ENCODE data around the gene CPO.
A peak's percentile ranks its signal among the peaks of the same experiment; 100 is the strongest.

The CPO gene

DNA sequence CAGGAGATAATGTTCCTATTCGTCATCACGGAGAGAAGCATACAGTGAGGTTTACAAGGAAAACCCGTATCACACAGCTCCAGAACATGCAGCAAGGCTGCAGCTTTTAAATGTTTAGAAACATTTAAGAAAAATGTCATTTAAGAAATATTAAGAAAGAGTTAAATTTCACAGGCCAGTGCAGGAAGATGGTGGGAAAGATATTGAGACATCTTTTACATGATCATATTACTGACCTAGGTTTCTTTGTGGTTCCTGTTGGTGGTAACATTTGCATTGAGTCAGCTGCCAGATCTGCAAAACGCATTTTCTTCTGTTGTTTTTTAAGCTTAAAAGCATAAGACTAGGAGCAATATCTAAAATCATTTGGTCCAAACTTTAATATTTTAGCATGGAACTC, 44.9 kb downstream of the CPO start:
- no peak for TF ChIP-seq CTCF (IDR thresholded peaks at IDR 0.05)

DNA sequence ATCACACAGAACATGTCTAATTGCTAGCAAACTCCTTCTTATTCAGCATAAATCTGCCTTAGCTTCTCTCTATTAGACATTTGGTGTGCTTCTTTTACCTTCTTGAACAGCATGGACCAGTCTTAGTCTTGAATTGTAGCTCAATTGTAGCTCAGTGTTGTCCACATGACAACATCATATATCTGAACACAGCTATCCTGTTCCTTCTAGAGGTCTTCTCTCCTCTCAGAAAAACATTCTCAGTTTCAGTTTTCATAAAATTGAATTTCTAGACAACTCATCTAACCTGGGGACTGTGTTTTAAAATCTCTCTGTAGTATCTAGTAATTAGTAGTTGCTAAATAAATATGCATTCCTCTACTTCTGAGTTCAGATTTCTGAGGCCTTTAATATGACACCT, 47.6 kb downstream of the CPO start:
- TF ChIP-seq CTCF (IDR thresholded peaks at IDR 0.05), result no peak

- TF ChIP-seq CTCF (IDR thresholded peaks at IDR 0.05), result no peak
These were observed 48.5 kb downstream of the CPO start for GRCh38 chr2:206987810-206988209.

GRCh38 chr2:206988884-206989283, 49.6 kb downstream of the CPO start:
- no peak for TF ChIP-seq CTCF (IDR thresholded peaks at IDR 0.05)

- TF ChIP-seq CTCF (IDR thresholded peaks at IDR 0.05), result peak; percentile 56
These were observed 50.0 kb downstream of the CPO start for GRCh38 chr2:206989311-206989710.

DNA sequence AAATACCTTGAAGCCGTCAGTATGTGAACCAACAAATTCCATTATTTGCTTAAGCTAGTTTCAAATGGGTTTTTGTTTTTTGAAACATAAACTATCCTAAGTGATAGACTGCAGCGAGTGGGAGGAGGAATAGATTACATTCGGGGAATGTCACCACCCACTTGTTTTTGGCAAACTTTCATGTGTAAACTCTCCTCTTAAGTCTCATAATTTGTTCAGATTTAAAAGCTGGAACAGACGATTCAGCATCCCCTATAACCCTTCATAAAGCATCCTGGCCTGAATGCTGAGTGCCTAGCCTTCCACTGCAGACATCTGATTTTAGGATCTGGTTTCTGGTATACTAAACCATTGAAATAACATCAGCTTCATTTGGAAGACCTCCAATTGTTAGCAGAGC, 51.0 kb downstream of the CPO start:
- TF ChIP-seq CTCF (IDR thresholded peaks at IDR 0.05), result no peak

GRCh38 chr2:206991070-206991469, 51.8 kb downstream of the CPO start:
- no peak for TF ChIP-seq CTCF (IDR thresholded peaks at IDR 0.05)

DNA sequence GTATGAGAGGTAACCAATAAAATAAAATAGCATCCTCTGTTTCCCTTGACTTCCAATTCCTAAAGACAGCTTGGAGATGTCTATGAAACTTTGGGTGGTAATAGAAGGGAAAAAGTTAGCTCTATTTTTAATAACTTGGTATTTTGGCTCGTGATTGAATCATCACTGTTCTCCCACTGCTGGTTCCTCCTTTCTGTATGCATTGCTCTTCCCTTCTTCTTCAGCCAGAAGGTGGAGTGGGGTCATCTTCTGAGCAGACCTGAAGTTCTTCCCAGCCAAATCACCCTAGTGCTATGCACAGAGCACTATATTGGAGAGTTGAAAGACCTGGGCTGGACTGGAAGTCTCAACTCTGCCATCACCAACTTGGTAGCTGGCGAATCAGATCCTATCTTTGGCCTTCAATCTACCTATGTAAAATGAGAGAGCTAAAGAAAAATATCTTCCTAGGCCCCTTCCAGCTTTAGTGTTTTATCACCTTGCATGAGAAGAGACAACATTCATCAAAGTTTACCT, 54.1 kb downstream of the CPO start:
- TF ChIP-seq CTCF (IDR thresholded peaks at IDR 0.05), result no peak
